GM12873 (cell line): ENCODE results near the gene PPM1A.

Source experiments
- CTCF ChIP-seq: IDR thresholded peaks from 2 replicates; pipeline ENCODE4 v1.5.1; 2012; ENCODE audit warnings: low read depth, mild to moderate bottlenecking, moderate library complexity, low read length, control low read depth; ENCODE audit not compliant: insufficient read depth; ENCODE audit errors: missing control alignments

Gene PPM1A

GRCh38 chr14:60324837-60325236, 75.8 kb downstream of the PPM1A start:
- no peak for TF ChIP-seq CTCF

GRCh38 chr14:60326274-60326673, 77.3 kb downstream of the PPM1A start:
- TF ChIP-seq CTCF: no peak

GRCh38 chr14:60327447-60328331, 78.7 kb downstream of the PPM1A start:
- TF ChIP-seq CTCF: peak; percentile 32

- peak; percentile 25 for TF ChIP-seq CTCF
Observed at GRCh38 chr14:60328583-60328982, 79.6 kb downstream of the PPM1A start.

GRCh38 chr14:60329274-60329673, 80.3 kb downstream of the PPM1A start:
- no peak for TF ChIP-seq CTCF

- TF ChIP-seq CTCF: peak; percentile 90
Observed at GRCh38 chr14:60331201-60332045, 82.4 kb downstream of the PPM1A start.

GRCh38 chr14:60332046-60332399, 83.0 kb downstream of the PPM1A start:
- no peak for TF ChIP-seq CTCF
